Measurements from ENCODE around the gene LRTM2.

GRCh38 chr12:1851151-1851701 is 30.9 kb downstream of the LRTM2 start:
- TF ChIP-seq POLR2A (IDR thresholded peaks at IDR 0.05; ENCODE audit: borderline replicate concordance, extremely low read depth, insufficient read depth, insufficient read length) (no peak), POLR2AphosphoS5 (IDR thresholded peaks at IDR 0.05; ENCODE audit: low read depth, low read length) (no peak)
